B cell (primary cell): ENCODE data around the gene ASMTL. TPM values are rescaled to one million over a fixed set of nuclear protein-coding genes. Genes with fewer than 3 reads are reported as not detected.
"Not testable (repeated sequence)": the region's sequence is repeated elsewhere in the genome, so short reads cannot be mapped to it uniquely, and the experiment has no call there.

Experiments
- ATAC-seq: fragments of 200-7000 bp; cut with Tn5 transposase; one replicate; pipeline ENCODE4 v1.10.0; 2021; ENCODE audit warnings: low read depth, mild to moderate bottlenecking, moderate number of reproducible peaks, moderate library complexity
- CTCF ChIA-PET: fragments of 350-600 bp; sonication (Branson Sonifier 250); formaldehyde crosslinking; loops from one replicate; lab custom pipeline; 2021; ENCODE audit warnings: antibody characterized with exemption, inconsistent platforms; lab: Charles Lee
- POLR2A ChIA-PET: fragments of 350-600 bp; sonication (Branson Sonifier 250); formaldehyde crosslinking; loops from one replicate; lab custom pipeline; 2021; ENCODE audit warnings: antibody characterized with exemption; lab: Charles Lee
- DNase-seq: peaks from one replicate; pipeline ENCODE4 v3.0.0; 2013
- H2AFZ ChIP-seq: 2 replicates; pipeline ENCODE4 v1.6.1; 2012; ENCODE audit warnings: mild to moderate bottlenecking, low read depth, low read length; ENCODE audit not compliant: insufficient read depth, poor library complexity, severe bottlenecking
- H3K27ac ChIP-seq, 2 donors: 1 replicate in 1 of 2; 2 replicates in 1 of 2; pipeline ENCODE4 v1.5.1; 2012 to 2013; ENCODE audit warnings: low read length in 2 of 2, mild to moderate bottlenecking in 2 of 2, moderate library complexity in 1 of 2
- H3K27me3 ChIP-seq, 4 experiments: fragments of 200-600 bp in 1 of 4; sonication (generic) in 1 of 4; replicated peaks in 1 of 4; 1 replicate in 2 of 4; 2 replicates in 2 of 4; pipeline versions ENCODE4 v1.6.1 to v1.7.0; 2013 to 2016; ENCODE audit warnings: low read length in 3 of 4, mild to moderate bottlenecking in 2 of 4, mixed read lengths in 1 of 4, moderate library complexity in 1 of 4; ENCODE audit not compliant: insufficient read depth in 4 of 4, control insufficient read depth in 3 of 4; ENCODE audit errors: control extremely low read depth in 1 of 4
- H3K36me3 ChIP-seq, 2 experiments: replicated peaks in 1 of 2; 1 replicate in 1 of 2; 2 replicates in 1 of 2; pipeline versions ENCODE4 v1.6.1 to v1.7.1; 2013; ENCODE audit warnings: low read length in 1 of 2; ENCODE audit not compliant: insufficient read depth in 2 of 2, control insufficient read depth in 1 of 2; ENCODE audit errors: control extremely low read depth in 1 of 2, extremely low read depth in 1 of 2
- H3K4me1 ChIP-seq, 2 donors: fragments of 200-600 bp in 1 of 2; sonication (generic) in 1 of 2; 1 replicate in 1 of 2; 2 replicates in 1 of 2; pipeline versions ENCODE4 v1.5.1 to v1.6.1; 2013 to 2017; ENCODE audit warnings: low read length in 2 of 2; ENCODE audit not compliant: control insufficient read depth in 2 of 2, insufficient read depth in 2 of 2
- H3K4me2 ChIP-seq: replicated peaks from 2 replicates; pipeline ENCODE3; 2012; ENCODE audit warnings: mild to moderate bottlenecking, low read depth, low read length; ENCODE audit not compliant: poor library complexity, severe bottlenecking
- H3K4me3 ChIP-seq, 5 experiments: fragments of 200-600 bp in 1 of 5; sonication (generic) in 1 of 5; 1 replicate in 3 of 5; 2 replicates in 2 of 5; pipeline versions ENCODE4 v1.5.1 to v1.7.0; 2011 to 2016; ENCODE audit warnings: low read length in 4 of 5, mild to moderate bottlenecking in 4 of 5, low read depth in 2 of 5, control low read depth in 1 of 5, moderate library complexity in 1 of 5; ENCODE audit not compliant: insufficient read depth in 1 of 5; ENCODE audit errors: control extremely low read depth in 1 of 5, extremely low read depth in 1 of 5
- H3K79me2 ChIP-seq: fragments of 200-600 bp; sonication (generic); one replicate; pipeline ENCODE4 v1.6.0; 2016; ENCODE audit warnings: low read length; ENCODE audit not compliant: control insufficient read depth, insufficient read depth
- H3K9ac ChIP-seq: fragments of 200-600 bp; sonication (generic); 2 replicates; pipeline ENCODE4 v1.6.1; 2017; ENCODE audit warnings: mild to moderate bottlenecking, low read length, moderate library complexity
- H3K9me3 ChIP-seq, 3 donors: one replicate each; pipeline versions ENCODE4 v1.6.1 to v1.7.1; 2013; ENCODE audit warnings: low read length in 2 of 3; ENCODE audit not compliant: control insufficient read depth in 2 of 3, insufficient read depth in 1 of 3; ENCODE audit errors: control extremely low read depth in 1 of 3
- H4K20me1 ChIP-seq: 2 replicates; pipeline ENCODE4 v1.6.0; 2012; ENCODE audit warnings: mild to moderate bottlenecking, low read length; ENCODE audit not compliant: insufficient read depth, control insufficient read depth, poor library complexity, severe bottlenecking
- H3K27ac Mint-ChIP-seq: one replicate; pipeline ENCODE4 v1.8.0; 2021; ENCODE audit warnings: mixed read lengths
- H3K27me3 Mint-ChIP-seq: one replicate; pipeline ENCODE4 v1.8.0; 2021; ENCODE audit warnings: mixed read lengths
- H3K4me1 Mint-ChIP-seq: one replicate; pipeline ENCODE4 v1.8.0; 2021; ENCODE audit warnings: mixed read lengths
- H3K4me3 Mint-ChIP-seq: one replicate; pipeline ENCODE4 v1.8.0; 2021; ENCODE audit warnings: mixed read lengths
- H3K9me3 Mint-ChIP-seq: one replicate; pipeline ENCODE4 v1.8.0; 2022; ENCODE audit warnings: mixed read lengths; ENCODE audit not compliant: insufficient read depth
- WGBS: methylation state at CpG from one replicate; pipeline ENCODE4 v1.1.5; 2013; ENCODE audit warnings: missing lambda C conversion rate; ENCODE audit not compliant: insufficient coverage; 5-methylcytosine and 5-hydroxymethylcytosine counted together
- intact Hi-C: fragments of 100-400 bp; cut with micrococcal nuclease; formaldehyde crosslinking; loops from one replicate; pipeline ENCODE4 v1.10.0; 2022
- polyA plus RNA-seq: library from polyadenylated mRNA; depleted of rRNA; stranded (reverse); fragments of >200 nt; gene quantifications from 2 replicates; pipeline ENCODE4 v1.2.3, GENCODE V29; 2012
- total RNA-seq, 2 donors: library from RNA; stranded (reverse); fragments of 120-200 nt in 1 of 2; gene quantifications; 1 replicate in 1 of 2; 2 replicates in 1 of 2; pipeline versions ENCODE4 v1.2.3 to v1.2.4, GENCODE V29; 2013 to 2022

ASMTL gene
- total and polyA plus RNA-seq, 2 donors (not counting 1 experiment from before 2014, with no cell fraction given) = 33.3 to 52.9 TPM

- H3K27me3 Mint-ChIP-seq, H2AFZ ChIP-seq, H3K9me3 Mint-ChIP-seq, H3K4me3 Mint-ChIP-seq, CTCF ChIA-PET, H3K27ac Mint-ChIP-seq, H3K4me3 ChIP-seq, H3K4me2 ChIP-seq, H3K27ac ChIP-seq, POLR2A ChIA-PET, H3K27me3 ChIP-seq, DNase-seq, intact Hi-C loops, H3K9ac ChIP-seq, ATAC-seq: not testable (repeated sequence)
- Histone ChIP-seq H3K79me2 (peaks cover 37% of the 10 kb centered on the region), H3K9me3 (peaks cover 0 to 11% (median 0%) of the 10 kb centered on the region in 3 donors), H4K20me1 (peaks cover 87% of the 10 kb centered on the region), H3K4me1 (peaks cover 21 to 48% of the 10 kb centered on the region in 2 donors), H3K36me3 (peaks cover 10 to 53% of the 10 kb centered on the region in 2 experiments)
- WGBS = no CpG with 5 or more reads among the region's 1 CpG
- H3K4me1 Mint-ChIP-seq = peaks cover 58% of the 10 kb centered on the region
Measured at GRCh38 chrX:1490723-1491122, 38.0 kb upstream of the ASMTL start.

- H3K27me3 Mint-ChIP-seq, intact Hi-C loops, CTCF ChIA-PET, H3K9me3 Mint-ChIP-seq, ATAC-seq, H2AFZ ChIP-seq, H3K4me3 Mint-ChIP-seq, H3K4me3 ChIP-seq, H3K27me3 ChIP-seq, H3K4me2 ChIP-seq, H3K9ac ChIP-seq, H3K27ac ChIP-seq, POLR2A ChIA-PET, DNase-seq: not testable (repeated sequence)
- H3K79me2 ChIP-seq = peaks cover 46% of the 10 kb centered on the region
- no CpG with 5 or more reads among the region's 5 CpGs for WGBS
- H4K20me1 ChIP-seq = peaks cover 78% of the 10 kb centered on the region
- peaks cover 10 to 62% of the 10 kb centered on the region in 2 experiments for H3K36me3 ChIP-seq
- Mint-ChIP-seq H3K27ac (peak overlapping the region; percentile 26), H3K4me1 (peaks cover 52% of the 10 kb centered on the region)
- H3K4me1 ChIP-seq = peaks cover 18 to 49% of the 10 kb centered on the region in 2 donors
- H3K9me3 ChIP-seq = peaks cover 0 to 14% (median 0%) of the 10 kb centered on the region in 3 donors
Measured at GRCh38 chrX:1489354-1489753, 36.6 kb upstream of the ASMTL start.
